ENCODE results near the gene DDX27. TPM values are rescaled to one million over a fixed set of nuclear protein-coding genes. Genes with fewer than 3 reads are reported as not detected.

DDX27 gene
- total and polyA plus RNA-seq, 2 of the 13 experiments (the other 11 are each of a cell fraction or from before 2014, with no cell fraction given), result 42.6 to 72.8 TPM

GRCh38 chr20:49185071-49185761 lies 34.0 kb upstream of the DDX27 start (continued):
- TF ChIP-seq TCF12 (IDR thresholded peaks at IDR 0.05) (no peak), TCF12 (CRISPR knock-in tag; IDR thresholded peaks at IDR 0.05) (no peak), ZNF281 (CRISPR knock-in tag; IDR thresholded peaks at IDR 0.05; ENCODE audit: borderline replicate concordance) (peak; percentile 76; the same call in 1 of the 2 replicates), ZNF777 (CRISPR knock-in tag; IDR thresholded peaks at IDR 0.05) (no peak), ZBTB25 (CRISPR knock-in tag; IDR thresholded peaks at IDR 0.05) (no peak), HOXA5 (CRISPR knock-in tag; IDR thresholded peaks at IDR 0.05) (no peak; the same call in 1 of the 2 replicates), ZNF607 (CRISPR knock-in tag; IDR thresholded peaks at IDR 0.05; ENCODE audit: borderline replicate concordance) (no peak), ZNF180 (CRISPR knock-in tag; IDR thresholded peaks at IDR 0.05; ENCODE audit: borderline replicate concordance, low read depth) (no peak), SKI (IDR thresholded peaks at IDR 0.05; ENCODE audit: partially characterized antibody) (no peak), ZNF549 (CRISPR knock-in tag; IDR thresholded peaks at IDR 0.05) (0 out of 2 replicates have a peak, but pooled peaks have one; percentile 66), ZNF18 (CRISPR knock-in tag; IDR thresholded peaks at IDR 0.05; ENCODE audit: insufficient replicate concordance) (no peak), ZNF318 (CRISPR knock-in tag; IDR thresholded peaks at IDR 0.05) (no peak), ZIK1 (CRISPR knock-in tag; IDR thresholded peaks at IDR 0.05; ENCODE audit: borderline replicate concordance, low read depth) (no peak), KDM1A (CRISPR knock-in tag; IDR thresholded peaks at IDR 0.05) (no peak), PRMT3 (CRISPR knock-in tag; IDR thresholded peaks at IDR 0.05; ENCODE audit: borderline replicate concordance, low read depth) (no peak)
